ENCODE data around the gene WDR73. TPM values are rescaled to one million over a fixed set of nuclear protein-coding genes. Genes with fewer than 3 reads are reported as not detected.

WDR73 gene
- polyA plus RNA-seq, 3 donors = 12.1 to 19.9 (median 14.3) TPM

- DNase-seq = peak; percentile 78 to 83 (median 82)
- Mint-ChIP-seq H3K4me3 (peak within 1 kb of the TSS; percentile 83 to 87), H3K27ac (peak within 1 kb of the TSS in 2 of 7 donors; percentile 31 to 76), H3K9me3 (peaks cover 0 to 1% (median 0%) of the 10 kb centered on the region in 7 donors), H3K4me1 (peaks cover 37% of the 10 kb centered on the region), H3K27me3 (ENCODE audit: low read depth in 3 of 3) (peaks cover 0 to 8% (median 8%) of the 10 kb centered on the region in 3 donors), H3K36me3 (peaks cover 10 to 33% of the 10 kb centered on the region in 2 donors)
- peak within 1 kb of the TSS; percentile 58 for H3K9ac ChIP-seq (ENCODE audit: insufficient read depth, low read length, poor library complexity, severe bottlenecking)
- peaks cover 5% of the 10 kb centered on the region for H3K79me2 ChIP-seq (ENCODE audit: insufficient read depth, low read length)
- H2AFZ ChIP-seq (ENCODE audit: insufficient read depth, low read depth, low read length, poor library complexity, severe bottlenecking) = peak within 1 kb of the TSS; percentile 86
- H3K27ac ChIP-seq (ENCODE audit: low read depth in 1 of 2, low read length in 2 of 2) = no peak within 1 kb of the TSS
- H3K4me3 ChIP-seq (replicated peaks in 1 of 3; ENCODE audit: low read depth in 2 of 3, low read length in 3 of 3) = peak within 1 kb of the TSS; percentile 33 to 75 (median 41)
- peak within 1 kb of the TSS; percentile 85 for H3K4me2 ChIP-seq (replicated peaks; ENCODE audit: extremely low read depth, low read length, poor library complexity, severe bottlenecking)
- peaks cover 18% of the 10 kb centered on the region for H4K20me1 ChIP-seq (ENCODE audit: insufficient read depth, low read length)
- H3K4me1 ChIP-seq (ENCODE audit: control insufficient read depth in 1 of 2, insufficient read depth in 2 of 2, low read length in 2 of 2) = peaks cover 28 to 32% of the 10 kb centered on the region in 2 donors
- under 1% methylated on average over 46 of the region's 61 CpGs for WGBS (ENCODE audit: insufficient coverage)
- intact Hi-C loops (cut with micrococcal nuclease) = loop anchor here (5.0 to 10.0 kb wide), 4 partner anchors 57 to 114 kb away; partner anchors contain the start of genes SEC11A (in 1 of the 2) and ZNF592 (in 1 of the 2)
- TF ChIP-seq CTCF (IDR thresholded peaks at IDR 0.05) = peak; percentile 74
- no peaks in the 10 kb centered on the region for H3K27me3 ChIP-seq (ENCODE audit: control insufficient read depth in 2 of 2, insufficient read depth in 2 of 2, low read length in 2 of 2)
- H3K9me3 ChIP-seq (replicated peaks in 1 of 2; ENCODE audit: control insufficient read depth in 1 of 2, insufficient read depth in 1 of 2, low read length in 2 of 2) = no peaks in the 10 kb centered on the region
- peaks cover 0 to 23% of the 10 kb centered on the region in 2 donors for H3K36me3 ChIP-seq (replicated peaks in 1 of 2; ENCODE audit: control insufficient read depth in 1 of 2, insufficient read depth in 2 of 2, low read length in 2 of 2)
Observed at GRCh38 chr15:84658080-84658787, 4.2 kb upstream of the WDR73 start, which contains the start of gene NMB. NMB (minus strand) TSS chr15:84658199; CDS start chr15:84658152, 47 bp downstream.

- Histone ChIP-seq H3K36me3 (replicated peaks in 1 of 2; ENCODE audit: control insufficient read depth in 1 of 2, insufficient read depth in 2 of 2, low read length in 2 of 2) (peaks cover 0 to 22% of the 10 kb centered on the region in 2 donors), H3K4me2 (replicated peaks; ENCODE audit: extremely low read depth, low read length, poor library complexity, severe bottlenecking) (peak overlapping the region; percentile 85), H3K27me3 (ENCODE audit: control insufficient read depth in 2 of 2, insufficient read depth in 2 of 2, low read length in 2 of 2) (no peaks in the 10 kb centered on the region), H3K9me3 (replicated peaks in 1 of 2; ENCODE audit: control insufficient read depth in 1 of 2, insufficient read depth in 1 of 2, low read length in 2 of 2) (no peaks in the 10 kb centered on the region), H3K27ac (ENCODE audit: low read depth in 1 of 2, low read length in 2 of 2) (no peak overlapping the region), H3K4me1 (ENCODE audit: control insufficient read depth in 1 of 2, insufficient read depth in 2 of 2, low read length in 2 of 2) (peaks cover 31 to 37% of the 10 kb centered on the region in 2 donors), H3K4me3 (replicated peaks in 1 of 3; ENCODE audit: low read depth in 2 of 3, low read length in 3 of 3) (peak overlapping the region; percentile 33 to 75 (median 41)), H4K20me1 (ENCODE audit: insufficient read depth, low read length) (peaks cover 18% of the 10 kb centered on the region), H3K79me2 (ENCODE audit: insufficient read depth, low read length) (peaks cover 11% of the 10 kb centered on the region), H3K9ac (ENCODE audit: insufficient read depth, low read length, poor library complexity, severe bottlenecking) (peak overlapping the region; percentile 58), H2AFZ (ENCODE audit: insufficient read depth, low read depth, low read length, poor library complexity, severe bottlenecking) (peak overlapping the region; percentile 86)
- peak in 1 of 3 donors; percentile 9 for DNase-seq
- 20% methylated on average over 14 of the region's 17 CpGs for WGBS (ENCODE audit: insufficient coverage)
- H3K9me3 Mint-ChIP-seq = peaks cover 0 to 1% (median 0%) of the 10 kb centered on the region in 7 donors
- peaks cover 40% of the 10 kb centered on the region for H3K4me1 Mint-ChIP-seq
- intact Hi-C loops (cut with micrococcal nuclease) = loop anchor here (5.0 to 10.0 kb wide), 4 partner anchors 57 to 115 kb away; partner anchors contain the start of genes SEC11A (in 1 of the 2) and ZNF592 (in 1 of the 2)
- H3K27me3 Mint-ChIP-seq (ENCODE audit: low read depth in 3 of 3) = peaks cover 0 to 8% (median 8%) of the 10 kb centered on the region in 3 donors
- peaks cover 10 to 29% of the 10 kb centered on the region in 2 donors for H3K36me3 Mint-ChIP-seq
- TF ChIP-seq CTCF (IDR thresholded peaks at IDR 0.05) = no peak
- H3K27ac Mint-ChIP-seq = no peak overlapping the region
- peak overlapping the region; percentile 82 to 83 for H3K4me3 Mint-ChIP-seq
Observed at GRCh38 chr15:84657748-84658079, 3.6 kb upstream of the WDR73 start.

Measured in CD14-positive monocyte (primary cell).